Small intestine (tissue), 4 donors: ENCODE measurements around the gene PNMA6A. TPM values are rescaled to one million over a fixed set of nuclear protein-coding genes. Genes with fewer than 3 reads are reported as not detected.

ENCODE experiments used
- polyA plus RNA-seq, 4 donors: library from polyadenylated mRNA; stranded (reverse) in 3 of 4; unstranded in 1 of 4; fragments of 200-250 nt in 3 of 4; fragments of 120-200 nt in 1 of 4; gene quantifications; one replicate each; pipeline versions ENCODE4 v1.2.1 to v1.2.3, GENCODE V29; 2013
- donor health status: healthy with polysubstance abuse.
- donor health status: Bipolar disorder and iron deficiency.
- donor health status: healthy.

The PNMA6A gene
- polyA plus RNA-seq, 4 donors, result 1.8 to 12.0 TPM; not detected in 2

Other genes with a start within 250 kb of the PNMA6A start
- gene CETN2, start 241.7 kb upstream of the PNMA6A start, polyA plus RNA-seq, result 10 to 100 TPM; 11.1 to 29.1 (median 20.3) TPM
- 10 to 100 TPM; 13.8 to 28.4 (median 19.9) TPM for gene NSDHL, start 241.4 kb upstream of the PNMA6A start, polyA plus RNA-seq
- gene ZNF185, start 174.4 kb upstream of the PNMA6A start, polyA plus RNA-seq, result 1 to 10 TPM in 3 of 4 donors, under 1 TPM in 1; 0.45 to 1.8 (median 1.2) TPM
- under 1 TPM in 2 of 4 donors, not detected in 2; 0.07 to 0.56 TPM for gene PNMA5, start 78.3 kb upstream of the PNMA6A start, polyA plus RNA-seq
- 10 to 100 TPM in 1 of 4 donors, under 1 TPM in 1, not detected in 2; 0.54 to 68.9 TPM for gene PNMA3, start 16.0 kb upstream of the PNMA6A start, polyA plus RNA-seq
- not detected for gene MAGEA1, start 106.8 kb downstream of the PNMA6A start, polyA plus RNA-seq
- gene PNMA6F, start 249.3 kb downstream of the PNMA6A start, polyA plus RNA-seq, result under 1 TPM in 1 of 4 donors, not detected in 3; 0.01 TPM